H9 (cell line): ENCODE results near the gene TSPAN9. TPM values are rescaled to one million over a fixed set of nuclear protein-coding genes. Genes with fewer than 3 reads are reported as not detected.

ENCODE experiments used
- DNase-seq: peaks from one replicate; pipeline ENCODE4 v3.0.0-alpha.2; 2017
- H2AFZ ChIP-seq: one replicate; pipeline ENCODE4 v1.6.1; 2013; ENCODE audit warnings: mild to moderate bottlenecking, low read length, control low read depth, moderate library complexity
- H2AK5ac ChIP-seq: 2 replicates; pipeline ENCODE4 v1.6.1; 2013; ENCODE audit warnings: low read length, control low read depth, mixed read lengths; ENCODE audit not compliant: insufficient read length
- H2BK120ac ChIP-seq: one replicate; pipeline ENCODE4 v1.6.1; 2013; ENCODE audit warnings: low read depth, mild to moderate bottlenecking, low read length, control low read depth, inconsistent platforms; ENCODE audit not compliant: poor library complexity, severe bottlenecking
- H2BK12ac ChIP-seq: 2 replicates; pipeline ENCODE4 v1.6.1; 2013; ENCODE audit warnings: low read length, control low read depth, mixed read lengths, low read depth; ENCODE audit not compliant: insufficient read length
- H2BK15ac ChIP-seq: 2 replicates; pipeline ENCODE4 v1.6.1; 2013; ENCODE audit warnings: low read depth, low read length, control low read depth
- H2BK20ac ChIP-seq: one replicate; pipeline ENCODE4 v1.6.1; 2013; ENCODE audit warnings: low read depth, mild to moderate bottlenecking, low read length, control low read depth, inconsistent platforms; ENCODE audit not compliant: poor library complexity, severe bottlenecking
- H2BK5ac ChIP-seq: 2 replicates; pipeline ENCODE4 v1.6.1; 2013; ENCODE audit warnings: low read length, control low read depth, mixed read lengths; ENCODE audit not compliant: insufficient read length
- H3K14ac ChIP-seq: 2 replicates; pipeline ENCODE4 v1.6.1; 2013; ENCODE audit warnings: low read length, control low read depth; ENCODE audit not compliant: insufficient read depth
- H3K18ac ChIP-seq: 2 replicates; pipeline ENCODE4 v1.6.1; 2013; ENCODE audit warnings: low read depth, mild to moderate bottlenecking, mixed read lengths, low read length, control low read depth; ENCODE audit not compliant: insufficient read length
- H3K23ac ChIP-seq: 2 replicates; pipeline ENCODE4 v1.6.1; 2013; ENCODE audit warnings: low read length, control low read depth, mixed read lengths, low read depth; ENCODE audit not compliant: insufficient read length
- H3K23me2 ChIP-seq: 2 replicates; pipeline ENCODE4 v1.6.1; 2013; ENCODE audit warnings: low read depth, mild to moderate bottlenecking, mixed read lengths, low read length, control low read depth; ENCODE audit not compliant: insufficient read length, poor library complexity, severe bottlenecking
- H3K27ac ChIP-seq: 2 replicates; pipeline ENCODE4 v1.5.1; 2013; ENCODE audit warnings: low read length, control low read depth, mixed read lengths, low read depth; ENCODE audit not compliant: insufficient read length
- H3K27me3 ChIP-seq: 2 replicates; pipeline ENCODE4 v1.6.1; 2013; ENCODE audit warnings: low read length, control low read depth, inconsistent platforms; ENCODE audit not compliant: insufficient read depth
- H3K4ac ChIP-seq: 2 replicates; pipeline ENCODE4 v1.6.1; 2013; ENCODE audit warnings: low read depth, mild to moderate bottlenecking, control low read depth, inconsistent platforms, low read length, moderate library complexity
- H3K4me1 ChIP-seq: 2 replicates; pipeline ENCODE4 v1.6.1; 2013; ENCODE audit warnings: low read length, control low read depth, inconsistent platforms; ENCODE audit not compliant: insufficient read depth
- H3K4me2 ChIP-seq: 2 replicates; pipeline ENCODE4 v1.6.1; 2013; ENCODE audit warnings: low read length, control low read depth, mixed read lengths; ENCODE audit not compliant: insufficient read length, insufficient read depth
- H3K56ac ChIP-seq: 2 replicates; pipeline ENCODE4 v1.6.1; 2013; ENCODE audit warnings: low read depth, mild to moderate bottlenecking, mixed read lengths, low read length, control low read depth; ENCODE audit not compliant: insufficient read length
- H3K79me1 ChIP-seq: 2 replicates; pipeline ENCODE4 v1.6.1; 2013; ENCODE audit warnings: low read depth, mild to moderate bottlenecking, moderate library complexity, low read length, control low read depth, inconsistent platforms; ENCODE audit not compliant: insufficient read depth, poor library complexity, severe bottlenecking
- H3K79me2 ChIP-seq: 2 replicates; pipeline ENCODE4 v1.6.1; 2013; ENCODE audit warnings: low read length, control low read depth, inconsistent platforms; ENCODE audit not compliant: insufficient read depth
- H3K9ac ChIP-seq: 2 replicates; pipeline ENCODE4 v1.6.1; 2013; ENCODE audit warnings: low read length, control low read depth, mixed read lengths; ENCODE audit not compliant: insufficient read length; ENCODE audit errors: extremely low read depth
- H3K9me3 ChIP-seq: one replicate; pipeline ENCODE4 v1.6.1; 2013; ENCODE audit warnings: low read depth, low read length, inconsistent platforms; ENCODE audit not compliant: control insufficient read depth
- H3T11ph ChIP-seq: one replicate; pipeline ENCODE4 v1.6.1; 2013; ENCODE audit warnings: mild to moderate bottlenecking, low read length, control low read depth, inconsistent platforms
- H4K20me1 ChIP-seq: one replicate; pipeline ENCODE4 v1.6.1; 2013; ENCODE audit not compliant: control insufficient read depth, insufficient read length, insufficient read depth
- H4K5ac ChIP-seq: 2 replicates; pipeline ENCODE4 v1.6.1; 2013; ENCODE audit warnings: low read depth, mild to moderate bottlenecking, mixed read lengths, low read length, control low read depth; ENCODE audit not compliant: insufficient read length
- H4K8ac ChIP-seq: replicated peaks from 2 replicates; pipeline ENCODE4 v1.6.1; 2013; ENCODE audit warnings: low read length, control low read depth, mixed read lengths, low read depth; ENCODE audit not compliant: insufficient read length
- H4K91ac ChIP-seq: 2 replicates; pipeline ENCODE4 v1.6.1; 2013; ENCODE audit warnings: low read depth, mild to moderate bottlenecking, moderate library complexity, mixed read lengths, low read length, control low read depth; ENCODE audit not compliant: insufficient read length
- H3K27ac Mint-ChIP-seq, 3 experiments: 2 replicates in 2 of 3; 3 replicates in 1 of 3; pipeline ENCODE4 v1.8.0; 2020 to 2021; ENCODE audit warnings: mixed read lengths in 3 of 3, mild to moderate bottlenecking in 1 of 3, moderate library complexity in 1 of 3
- H3K27me3 Mint-ChIP-seq: 2 replicates; pipeline ENCODE4 v1.8.0; 2021; ENCODE audit warnings: low read depth, mild to moderate bottlenecking, moderate library complexity, mixed read lengths
- H3K36me3 Mint-ChIP-seq, 3 experiments: 2 replicates in 2 of 3; 3 replicates in 1 of 3; pipeline ENCODE4 v1.8.0; 2020 to 2021; ENCODE audit warnings: low read depth in 3 of 3, mixed read lengths in 3 of 3; ENCODE audit not compliant: insufficient read depth in 1 of 3
- H3K4me1 Mint-ChIP-seq, 2 experiments: 2 replicates each; pipeline ENCODE4 v1.8.0; 2020; ENCODE audit warnings: mixed read lengths in 2 of 2
- H3K4me3 Mint-ChIP-seq, 2 experiments: 2 replicates in 1 of 2; 3 replicates in 1 of 2; pipeline ENCODE4 v1.8.0; 2020 to 2021; ENCODE audit warnings: mild to moderate bottlenecking in 2 of 2, mixed read lengths in 2 of 2, moderate library complexity in 1 of 2
- H3K9me3 Mint-ChIP-seq, 2 experiments: 2 replicates in 1 of 2; 3 replicates in 1 of 2; pipeline ENCODE4 v1.8.0; 2020; ENCODE audit warnings: mild to moderate bottlenecking in 2 of 2, mixed read lengths in 2 of 2, moderate library complexity in 1 of 2
- CTCF ChIP-seq: fragments of 200-600 bp; sonication (generic); conservative IDR thresholded peaks from 3 replicates; pipeline ENCODE4 v1.8.0; 2021; ENCODE audit warnings: antibody characterized with exemption, mild to moderate bottlenecking
- WGBS: extraction: QIAGEN DNeasy Blood & Tissue Kit; methylation state at CpG from one replicate; pipeline ENCODE4 v1.1.7; 2013; ENCODE audit warnings: missing lambda C conversion rate, low lambda C conversion rate, mixed read lengths; ENCODE audit not compliant: insufficient read length; ENCODE audit errors: extremely low coverage; 5-methylcytosine and 5-hydroxymethylcytosine counted together
- total RNA-seq: library from RNA; stranded (reverse); gene quantifications from 2 replicates; pipeline ENCODE4 v1.2.1, GENCODE V29; 2021

The TSPAN9 gene
- total RNA-seq, 1 experiment from 2014 or later, result 19.0 TPM

GRCh38 chr12:3243376-3244084 lies 166.4 kb downstream of the TSPAN9 start:
- TF ChIP-seq CTCF, result no peak
- no peaks in the 10 kb centered on the region for H3K79me2 ChIP-seq
- H3K27ac ChIP-seq, result no peak overlapping the region
- no peak overlapping the region for H3T11ph ChIP-seq
- Mint-ChIP-seq H3K9me3 (peaks cover 0 to 2% of the 10 kb centered on the region in 2 experiments; a peak in 2 of 5 replicates), H3K4me1 (no peaks in the 10 kb centered on the region; a peak in 1 of 4 replicates), H3K27me3 (no peaks in the 10 kb centered on the region; the same call in 1 of the 2 replicates), H3K27ac (peak overlapping the region in 1 of 3 experiments; percentile 18; a peak in 2 of 7 replicates), H3K36me3 (peaks cover 2 to 13% (median 7%) of the 10 kb centered on the region in 3 experiments; a peak in 5 of 7 replicates), H3K4me3 (no peak overlapping the region)
- H3K23me2 ChIP-seq, result no peaks in the 10 kb centered on the region
- H2BK120ac ChIP-seq, result no peak overlapping the region
- H3K4me2 ChIP-seq, result no peak overlapping the region
- H3K9ac ChIP-seq, result no peak overlapping the region
- H3K9me3 ChIP-seq, result no peaks in the 10 kb centered on the region
- H3K56ac ChIP-seq, result no peak overlapping the region
- H4K8ac ChIP-seq, result no peak overlapping the region
- H2BK15ac ChIP-seq, result no peak overlapping the region
- DNase-seq, result no peak
- no peaks in the 10 kb centered on the region for H3K27me3 ChIP-seq
- no peaks in the 10 kb centered on the region for H4K20me1 ChIP-seq
- H4K91ac ChIP-seq, result no peak overlapping the region
- H2AFZ ChIP-seq, result no peak overlapping the region
- no peaks in the 10 kb centered on the region for H3K79me1 ChIP-seq
- H2BK20ac ChIP-seq, result no peak overlapping the region
- H3K4me1 ChIP-seq, result no peaks in the 10 kb centered on the region
- no peak overlapping the region for H3K4ac ChIP-seq
- WGBS, result no CpG with 5 or more reads among the region's 14 CpGs
- no peak overlapping the region for H2BK5ac ChIP-seq
- no peak overlapping the region for H2AK5ac ChIP-seq
- no peak overlapping the region for H4K5ac ChIP-seq
- H3K23ac ChIP-seq, result no peak overlapping the region
- no peak overlapping the region for H3K14ac ChIP-seq
- H3K18ac ChIP-seq, result no peak overlapping the region
- no peak overlapping the region for H2BK12ac ChIP-seq
